ENCODE data around the gene ZFP3. TPM values are rescaled to one million over a fixed set of nuclear protein-coding genes. Genes with fewer than 3 reads are reported as not detected.
"Not testable (repeated sequence)": the region's sequence is repeated elsewhere in the genome, so short reads cannot be mapped to it uniquely, and the experiment has no call there.

ZFP3 gene
- total RNA-seq, 1 experiment from 2014 or later = 1.1 TPM

DNA sequence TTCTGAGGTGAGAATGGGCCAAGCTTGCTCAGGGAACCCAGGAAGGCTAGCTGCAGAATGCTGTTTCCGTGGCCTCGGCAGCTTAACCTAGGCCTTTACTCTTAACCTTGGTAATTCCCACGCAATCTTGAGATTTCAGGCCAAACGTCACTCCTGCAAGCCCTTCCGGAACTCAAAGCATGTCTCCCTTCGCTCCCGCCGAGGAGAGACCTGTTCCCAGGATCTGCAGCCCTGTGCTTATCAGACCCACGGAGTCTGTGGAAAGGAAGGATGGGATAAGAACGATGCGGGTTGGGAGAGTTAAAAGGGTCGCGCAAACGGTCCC, 524 bp upstream of the ZFP3 start:
- no peak for DNase-seq (ENCODE audit: low spot score)

DNA sequence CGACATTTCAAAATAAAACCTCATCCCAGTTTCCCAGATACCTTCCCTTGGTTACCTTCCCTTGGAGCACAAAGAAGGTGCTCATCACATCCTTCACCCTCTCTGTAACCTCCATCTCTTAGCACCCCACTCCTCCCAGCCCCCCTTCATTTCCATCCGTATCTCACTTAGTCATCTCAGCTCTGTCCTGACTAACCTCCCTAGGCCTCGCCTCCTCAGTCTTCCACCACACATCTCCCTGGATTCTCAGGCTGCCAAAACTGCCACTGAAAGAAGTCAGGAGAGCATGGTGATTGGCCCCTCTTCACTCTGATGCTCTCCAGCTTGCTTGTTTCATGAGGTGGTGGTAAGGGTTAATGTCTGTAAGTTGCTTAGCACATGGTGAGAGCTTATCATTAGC, 2.3 kb downstream of the ZFP3 start:
- DNase-seq (ENCODE audit: low spot score) = no peak

DNA sequence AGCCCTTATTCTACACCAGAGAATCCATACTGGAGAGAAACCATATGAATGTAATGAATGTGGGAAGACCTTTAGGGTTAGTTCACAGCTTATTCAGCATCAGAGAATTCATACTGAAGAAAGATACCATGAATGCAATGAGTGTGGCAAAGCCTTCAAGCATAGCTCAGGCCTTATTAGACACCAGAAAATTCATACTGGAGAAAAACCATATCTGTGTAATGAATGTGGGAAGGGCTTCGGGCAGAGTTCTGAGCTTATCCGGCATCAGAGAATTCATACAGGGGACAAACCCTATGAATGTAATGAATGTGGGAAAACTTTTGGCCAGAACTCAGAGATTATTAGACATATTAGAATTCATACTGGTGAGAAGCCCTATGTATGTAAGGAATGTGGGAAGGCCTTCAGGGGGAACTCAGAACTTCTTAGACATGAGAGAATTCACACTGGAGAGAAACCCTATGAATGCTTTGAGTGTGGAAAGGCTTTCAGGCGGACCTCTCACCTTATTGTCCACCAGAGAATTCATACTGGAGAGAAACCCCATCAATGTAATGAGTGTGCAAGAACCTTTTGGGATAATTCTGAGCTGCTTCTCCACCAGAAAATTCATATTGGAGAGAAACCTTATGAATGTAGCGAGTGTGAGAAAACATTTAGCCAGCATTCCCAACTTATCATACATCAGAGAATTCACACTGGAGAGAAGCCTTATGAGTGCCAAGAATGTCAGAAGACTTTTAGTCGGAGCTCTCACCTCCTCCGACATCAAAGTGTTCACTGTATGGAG, 14.1 kb downstream of the ZFP3 start:
- DNase-seq (ENCODE audit: low spot score) = no peak

DNA sequence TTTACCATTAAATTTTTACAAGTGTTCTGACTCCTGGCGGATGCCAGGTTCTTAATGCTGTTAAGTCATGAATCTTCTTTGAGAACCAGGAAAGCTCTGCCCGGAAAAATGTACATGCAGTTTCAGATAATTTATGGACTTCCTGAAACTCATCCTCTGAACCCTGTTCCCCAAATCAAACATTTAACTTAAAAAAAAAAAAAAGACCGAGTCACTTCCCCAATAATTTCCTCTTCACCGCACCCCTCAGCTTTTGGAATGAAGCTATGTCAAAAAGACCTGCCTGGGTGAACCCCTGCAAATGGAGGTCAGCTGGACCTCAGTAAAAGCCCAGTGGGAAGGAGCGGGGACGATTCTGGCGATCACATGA, 18.4 kb downstream of the ZFP3 start:
- DNase-seq (ENCODE audit: low spot score) = no peak

DNA sequence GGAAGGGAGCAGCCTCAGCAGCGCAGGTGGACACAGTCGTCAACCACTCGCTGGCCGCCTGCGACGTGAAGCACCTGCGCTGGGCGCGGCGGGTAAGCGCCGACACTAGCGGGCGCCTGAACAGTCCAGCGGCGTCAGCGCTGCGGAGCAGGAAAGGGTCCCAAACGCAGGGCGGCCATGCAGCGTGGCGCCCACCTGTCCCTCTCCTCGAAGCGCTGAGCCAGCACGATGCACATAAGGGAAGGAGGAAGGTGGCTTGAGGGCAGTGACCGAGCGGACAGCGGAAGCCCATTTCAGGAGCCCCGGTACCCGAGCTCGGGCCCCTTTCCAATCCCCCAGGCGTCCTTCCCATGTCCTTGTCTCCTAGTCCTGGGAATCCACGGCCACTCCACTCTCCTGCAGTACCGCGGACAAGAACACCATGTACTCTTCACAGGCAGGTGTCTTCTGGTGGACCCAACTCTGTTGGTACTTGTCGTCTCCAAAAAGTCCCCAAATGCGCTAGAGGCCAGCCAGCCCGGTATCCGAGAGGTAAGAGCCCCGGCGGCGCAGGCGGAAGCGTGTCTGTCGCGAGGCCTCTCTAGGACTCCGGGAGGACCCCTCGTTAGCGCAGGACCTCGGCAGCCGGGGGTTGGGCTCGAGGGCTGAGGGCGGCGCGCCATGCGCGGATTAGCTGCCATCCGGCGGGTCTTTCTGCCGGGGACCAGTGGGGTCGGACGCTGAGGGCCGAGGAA, 19.0 kb downstream of the ZFP3 start:
- DNase-seq (ENCODE audit: low spot score) = no peak

DNA sequence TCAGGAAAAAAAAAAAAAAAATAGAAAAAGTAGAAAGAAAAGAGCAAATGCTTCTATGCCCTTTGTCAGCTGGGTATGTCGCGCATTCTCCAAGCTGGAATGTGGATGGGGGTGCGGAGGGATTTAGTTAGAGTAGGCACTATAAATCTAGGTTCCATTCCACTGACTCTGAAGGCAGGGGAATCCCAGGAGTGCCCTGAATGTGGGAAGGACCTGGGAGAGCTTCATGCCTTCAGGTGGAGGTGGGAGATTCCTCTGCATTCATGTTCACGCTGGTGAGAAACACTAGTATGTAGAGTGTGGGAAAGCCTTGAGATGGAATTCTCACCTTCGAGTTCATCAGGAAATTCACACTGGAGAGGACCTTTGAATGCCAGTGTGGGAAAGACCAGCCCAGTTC, 21.0 kb downstream of the ZFP3 start:
- DNase-seq (ENCODE audit: low spot score) = no peak

DNA sequence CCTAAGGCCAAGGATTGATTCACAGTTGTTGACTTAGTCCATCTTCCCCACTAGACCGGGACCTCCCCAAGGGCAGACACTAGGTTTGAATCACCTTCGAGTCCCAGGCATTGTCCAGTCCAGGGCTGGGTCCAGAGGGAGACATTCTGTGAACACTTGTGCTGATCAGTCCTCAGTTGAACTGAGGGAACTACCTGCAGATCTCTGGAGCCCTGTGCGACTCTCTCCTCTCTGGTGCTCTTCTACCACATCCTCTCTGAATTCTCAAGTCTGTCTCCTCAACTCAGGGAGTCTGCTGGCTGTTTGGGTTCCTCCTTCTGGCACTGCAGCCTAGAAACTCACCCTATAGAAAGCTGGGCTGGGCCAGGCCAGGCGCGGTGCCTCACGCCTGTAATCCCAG, 22.6 kb downstream of the ZFP3 start:
- DNase-seq (ENCODE audit: low spot score) = no peak

DNA sequence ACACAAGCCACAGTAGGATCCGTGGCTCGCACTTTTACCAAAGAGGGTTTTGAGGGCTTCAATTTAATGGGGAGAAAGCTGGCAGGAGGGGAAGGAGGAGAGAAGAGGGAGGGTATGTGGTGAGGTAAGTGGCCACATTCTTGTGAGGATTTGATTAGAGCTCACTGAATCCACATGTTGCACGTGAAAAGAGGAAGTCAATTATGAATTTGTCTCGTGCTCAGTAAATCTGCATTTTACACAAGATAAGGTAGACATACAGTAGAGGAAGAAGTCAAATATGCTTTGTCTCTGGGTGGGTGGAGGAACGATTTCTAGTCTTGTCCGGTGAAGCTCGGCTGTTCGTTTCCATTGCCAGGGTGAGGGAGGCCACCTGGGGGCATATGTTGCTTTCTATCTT, 32.5 kb downstream of the ZFP3 start:
- no peak for DNase-seq (ENCODE audit: low spot score)

DNA sequence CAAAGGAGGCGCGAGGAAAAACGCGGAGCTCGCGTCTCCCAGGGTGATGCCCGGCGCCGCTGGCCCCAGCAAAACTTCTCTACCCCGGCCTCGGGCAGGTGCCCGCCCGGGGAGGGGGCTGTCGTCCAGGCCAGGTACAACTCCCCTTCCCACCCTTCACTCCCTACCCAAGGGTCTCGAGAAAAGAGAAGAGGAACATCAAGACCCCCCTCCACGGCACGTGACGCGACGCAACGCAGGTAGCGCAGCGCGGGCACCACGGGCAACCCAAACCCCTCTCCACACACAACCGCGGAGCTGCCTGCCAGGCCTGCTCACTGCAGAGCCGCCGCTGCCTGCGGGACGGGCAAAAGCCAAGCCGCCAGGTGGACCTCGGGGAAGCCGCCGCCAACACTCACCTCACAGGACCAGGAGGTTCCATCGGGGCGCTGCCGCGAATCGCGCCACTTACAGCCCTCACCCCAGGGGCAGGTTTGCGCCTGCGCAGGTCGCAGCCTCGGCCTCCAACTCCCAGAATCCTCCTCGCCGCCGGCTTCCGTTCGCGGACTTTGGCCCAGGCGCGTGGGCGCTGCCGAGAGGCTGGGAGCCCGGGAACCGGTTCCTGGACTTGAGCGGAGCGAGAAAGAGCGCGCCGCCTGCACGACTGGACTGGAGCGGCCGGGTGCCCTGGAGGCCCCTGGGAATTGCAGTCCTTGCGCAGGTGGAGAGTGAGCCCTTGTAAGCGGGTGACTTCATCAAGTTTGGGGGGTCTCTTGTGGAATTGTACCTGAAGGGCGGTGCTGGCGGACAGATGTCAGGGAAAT, 33.3 kb downstream of the ZFP3 start, which contains the start of gene ZNF232:
Gene ZNF232 (minus strand): TSS at position 477 of the 803 bp plus-strand sequence. CDS start 56 bp downstream, at position 421.
- no peak for DNase-seq (ENCODE audit: low spot score)

DNA sequence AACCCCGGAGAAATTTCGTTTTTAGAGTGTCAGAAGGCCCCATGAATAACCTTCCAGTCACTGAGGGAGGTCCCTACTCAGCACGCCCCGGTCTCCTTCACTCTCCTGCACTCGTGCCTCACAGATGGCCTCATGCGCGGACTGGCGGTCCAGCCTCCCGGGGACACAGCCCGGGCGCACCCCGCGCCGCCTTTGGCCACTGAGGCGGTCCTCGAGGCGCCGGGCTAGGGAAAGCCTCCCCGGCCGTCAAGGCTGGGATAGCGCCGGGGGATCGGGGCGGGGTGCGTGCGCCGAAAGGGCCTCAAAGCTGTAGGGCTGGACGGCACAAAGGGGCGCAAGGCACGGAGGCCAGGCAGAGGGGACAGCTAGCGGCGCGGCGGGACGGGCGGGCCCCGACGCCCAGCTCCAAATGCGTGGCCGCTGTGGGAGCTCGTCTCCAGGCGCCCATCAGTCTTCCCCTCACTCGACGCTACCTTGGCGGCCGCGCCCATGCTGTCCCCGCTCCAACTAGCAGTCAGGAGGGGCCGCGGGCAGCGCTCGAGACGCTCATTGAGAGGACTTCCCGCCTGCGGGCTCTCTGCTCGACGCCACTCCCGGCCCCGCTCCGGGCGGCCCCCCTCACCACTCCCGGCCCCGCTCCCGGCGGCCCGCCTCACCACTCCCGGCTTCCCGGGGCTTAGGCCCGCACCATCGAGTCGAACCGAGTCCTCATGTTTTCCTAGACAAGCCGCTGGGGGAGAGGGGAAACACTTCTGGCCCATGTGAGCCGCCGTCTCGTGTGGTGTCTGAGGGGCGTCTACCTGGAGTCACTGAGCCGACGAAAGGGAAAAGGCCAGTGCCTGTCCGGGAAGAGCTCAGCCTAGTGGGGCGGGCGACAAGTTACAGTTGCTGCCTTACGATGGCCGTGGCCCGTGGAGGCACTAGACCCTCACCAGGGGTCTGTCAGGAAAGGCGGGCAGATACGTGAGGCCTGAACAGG, 37.7 kb downstream of the ZFP3 start, which contains the start of gene USP6:
Gene USP6 (plus strand): TSS at position 360 of the 979 bp plus-strand sequence. CDS start 14,336 bp downstream, outside the sequence.
- no peak for DNase-seq (ENCODE audit: low spot score)

DNA sequence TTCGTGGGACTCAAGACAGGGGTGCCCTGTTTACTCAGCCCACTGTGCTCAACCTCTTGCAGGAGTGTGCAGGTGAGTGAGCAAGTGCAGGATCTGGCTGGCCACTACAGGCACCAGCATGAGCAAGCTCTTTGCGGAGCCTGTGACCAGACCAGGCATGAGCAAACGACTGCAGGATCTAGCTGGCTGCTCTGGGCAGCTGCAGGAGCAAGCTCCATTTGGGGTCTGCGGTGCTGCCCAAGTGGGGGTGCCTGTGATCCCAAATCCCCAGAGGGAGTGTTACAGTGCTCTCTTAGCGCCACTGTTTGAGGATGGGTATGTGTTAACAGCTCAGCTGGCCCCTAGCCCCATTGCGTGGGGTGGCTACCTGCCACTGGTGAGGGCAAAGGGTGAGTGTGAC, 40.0 kb downstream of the ZFP3 start:
- no peak for DNase-seq (ENCODE audit: low spot score)

DNA sequence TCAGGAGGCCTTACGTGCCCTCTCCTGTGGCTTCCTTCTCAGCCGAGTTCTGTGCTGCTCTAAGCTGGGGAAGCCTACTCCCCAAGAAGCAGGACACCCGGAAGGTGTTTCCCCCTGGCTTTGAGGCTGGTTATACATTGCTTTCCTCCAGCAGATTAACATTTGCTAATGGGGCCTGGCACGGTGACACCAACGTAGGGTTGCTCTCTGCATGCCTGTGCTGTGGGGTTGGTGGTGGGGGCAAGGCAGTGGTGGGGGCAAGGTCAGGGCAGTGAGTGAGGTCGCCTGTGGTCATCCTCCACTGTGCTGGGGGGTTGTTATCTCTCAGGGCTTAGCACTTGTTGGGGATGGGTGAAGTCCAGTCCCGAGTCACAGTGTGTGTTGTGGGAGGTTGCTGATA, 41.8 kb downstream of the ZFP3 start:
- no peak for DNase-seq (ENCODE audit: low spot score)

DNA sequence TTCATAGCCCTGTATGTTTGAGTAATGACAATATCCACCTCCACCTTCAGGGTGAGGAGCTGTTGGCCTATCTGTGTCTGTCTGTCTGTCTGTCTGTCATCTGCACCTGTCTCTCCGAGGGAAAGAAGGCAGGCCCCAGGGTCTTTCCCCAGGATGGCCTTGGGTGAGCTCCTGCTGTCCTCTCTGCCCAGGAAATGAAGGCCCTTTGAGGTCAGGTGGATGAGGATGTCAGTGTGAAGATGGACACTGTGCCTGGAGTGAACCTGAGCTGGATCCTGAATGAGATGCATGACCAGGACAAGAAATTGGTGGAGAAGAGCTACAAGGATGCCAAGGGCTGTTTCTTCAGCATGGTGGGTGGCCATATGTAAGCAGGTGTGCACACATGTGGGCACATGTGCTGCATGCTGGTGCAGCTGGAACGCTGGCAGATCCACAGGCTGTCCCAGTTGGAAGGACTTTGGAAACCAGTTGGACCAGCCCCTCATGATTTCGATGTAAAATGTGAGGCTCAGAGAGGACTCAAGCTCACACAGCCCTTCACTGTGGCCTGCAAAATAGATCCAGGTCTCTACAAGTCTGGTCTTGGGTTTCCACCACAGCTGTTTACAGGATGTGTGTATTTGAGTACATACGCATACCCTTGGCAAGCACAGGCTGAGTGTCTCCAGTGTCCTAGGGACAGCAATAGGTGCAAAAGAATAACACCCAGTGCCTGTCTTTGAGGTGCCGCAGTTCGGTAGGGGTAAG, 42.3 kb downstream of the ZFP3 start:
- DNase-seq (ENCODE audit: low spot score) = not testable (repeated sequence)

DNA sequence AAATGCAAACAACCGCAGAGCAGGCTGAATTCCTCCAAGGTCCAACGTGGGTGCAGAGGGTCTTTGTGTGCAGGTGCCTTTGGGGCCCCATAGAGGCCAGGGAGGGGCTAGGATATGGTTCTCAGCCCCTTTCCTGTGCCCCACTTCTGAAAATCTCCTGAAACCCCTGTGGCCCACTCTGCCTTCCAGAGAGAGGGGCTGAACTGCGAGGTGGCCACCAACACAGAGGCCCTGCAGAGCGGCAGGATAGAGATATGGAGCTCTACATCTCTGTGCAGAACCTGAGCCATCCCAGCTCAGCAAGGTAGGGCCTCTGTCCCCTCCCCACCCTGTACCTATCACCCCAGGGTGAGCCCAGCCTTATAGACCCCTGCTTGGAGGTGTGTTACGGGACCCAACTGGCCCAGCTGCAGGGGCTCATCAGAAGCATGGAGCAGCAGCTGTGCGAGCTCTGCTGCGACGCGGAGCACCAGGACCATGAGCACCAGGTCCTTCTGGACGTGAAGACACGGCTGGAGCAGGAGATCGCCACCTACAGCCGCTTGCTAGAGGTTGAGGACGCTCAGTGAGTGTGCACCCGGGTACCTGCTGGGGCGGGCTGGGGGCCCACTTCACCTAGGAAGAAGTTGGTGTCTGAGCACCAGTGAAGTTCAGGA, 43.0 kb downstream of the ZFP3 start:
- DNase-seq (ENCODE audit: low spot score) = no peak

DNA sequence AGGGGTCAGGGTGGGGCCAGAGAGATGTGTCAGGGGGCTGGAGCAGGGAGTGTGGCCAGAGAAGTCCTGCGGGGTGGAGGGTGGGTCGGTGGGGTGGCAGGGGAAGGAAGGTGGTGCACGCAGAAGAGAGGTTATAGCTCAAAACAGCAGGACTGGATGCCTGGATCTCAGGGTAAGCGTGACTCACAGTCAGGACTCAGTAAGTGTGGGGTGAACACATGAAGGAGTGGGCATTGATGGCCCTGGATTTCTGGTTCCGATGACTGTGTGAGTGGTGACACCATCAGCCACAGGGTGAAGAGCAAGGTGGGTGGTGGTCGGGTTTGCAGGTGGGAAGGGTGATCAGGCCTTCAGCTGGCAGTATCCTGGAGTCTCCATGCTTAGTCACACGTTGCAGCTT, 43.8 kb downstream of the ZFP3 start:
- not testable (repeated sequence) for DNase-seq (ENCODE audit: low spot score)

DNA sequence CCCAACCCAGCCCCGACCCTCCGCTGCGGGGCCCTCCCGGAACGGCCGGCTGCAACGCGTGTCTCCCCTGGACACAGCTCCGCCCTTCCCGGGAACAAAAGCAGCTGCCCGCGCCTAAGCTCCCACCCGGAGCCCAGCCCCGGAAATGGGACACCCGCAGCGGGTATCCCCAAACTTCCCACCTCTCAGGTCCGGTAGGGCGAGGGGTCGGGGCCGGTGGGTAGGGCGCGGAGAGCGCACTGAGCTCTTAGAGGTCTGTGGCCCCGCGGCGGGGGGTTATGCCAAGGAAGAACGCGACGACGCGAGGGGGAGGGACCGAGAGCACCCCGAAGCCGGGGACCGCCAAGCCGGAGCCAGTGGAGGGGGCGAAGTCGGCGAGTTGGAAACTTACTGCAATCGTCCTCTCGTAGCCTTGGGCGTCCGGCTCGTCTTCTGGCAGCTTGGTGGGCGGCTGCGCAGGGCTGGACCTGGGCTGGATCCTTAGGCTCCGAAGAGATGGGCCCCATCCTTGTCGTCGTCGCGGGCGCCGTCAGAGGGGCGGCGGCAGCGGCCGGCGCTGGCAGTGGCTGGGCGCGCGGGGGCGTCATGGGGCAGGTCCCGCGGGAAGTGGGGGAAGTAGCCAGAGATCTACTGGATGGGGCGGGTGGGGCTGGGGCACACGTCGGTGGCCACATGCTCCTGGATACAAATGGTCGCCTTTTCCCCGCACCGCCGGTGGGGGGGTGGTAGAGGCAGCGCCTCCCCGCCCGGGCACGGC, 44.5 kb downstream of the ZFP3 start:
- no peak for DNase-seq (ENCODE audit: low spot score)

DNA sequence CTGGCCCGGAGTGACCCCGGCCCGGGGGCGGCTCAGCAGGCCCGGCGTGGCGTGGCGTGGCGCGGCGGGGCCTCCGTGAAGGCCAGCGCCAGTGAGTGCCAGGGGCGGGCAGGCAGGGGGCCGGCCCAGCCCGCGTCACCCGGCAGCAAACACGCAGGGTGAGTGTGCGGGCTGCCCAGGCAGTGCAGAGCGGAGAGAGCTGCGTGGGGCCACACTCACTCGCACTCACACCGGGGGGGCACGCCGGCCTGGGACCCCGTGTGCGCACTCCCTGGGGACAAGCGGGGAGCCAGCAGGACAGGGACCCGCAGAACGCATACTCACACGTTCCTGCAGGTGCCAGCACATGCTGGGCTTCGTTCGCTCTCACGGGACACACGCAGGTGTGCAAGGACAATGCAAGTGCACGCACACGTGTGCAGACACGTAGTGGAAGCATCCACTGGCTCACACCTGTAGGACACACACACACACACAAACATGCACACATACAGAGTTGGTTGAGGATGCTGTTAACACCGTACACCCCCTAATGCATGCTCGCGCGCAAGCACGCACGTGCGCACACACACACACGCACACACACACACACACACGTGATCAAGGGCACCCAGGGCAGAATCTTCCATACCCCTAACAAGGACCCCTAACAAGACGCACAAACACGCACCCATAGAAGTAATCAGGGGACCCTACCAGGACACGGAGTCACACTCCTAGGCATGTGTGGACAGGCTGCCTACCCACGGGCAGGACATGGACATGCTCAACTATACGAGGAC, 45.3 kb downstream of the ZFP3 start:
- DNase-seq (ENCODE audit: low spot score) = no peak

DNA sequence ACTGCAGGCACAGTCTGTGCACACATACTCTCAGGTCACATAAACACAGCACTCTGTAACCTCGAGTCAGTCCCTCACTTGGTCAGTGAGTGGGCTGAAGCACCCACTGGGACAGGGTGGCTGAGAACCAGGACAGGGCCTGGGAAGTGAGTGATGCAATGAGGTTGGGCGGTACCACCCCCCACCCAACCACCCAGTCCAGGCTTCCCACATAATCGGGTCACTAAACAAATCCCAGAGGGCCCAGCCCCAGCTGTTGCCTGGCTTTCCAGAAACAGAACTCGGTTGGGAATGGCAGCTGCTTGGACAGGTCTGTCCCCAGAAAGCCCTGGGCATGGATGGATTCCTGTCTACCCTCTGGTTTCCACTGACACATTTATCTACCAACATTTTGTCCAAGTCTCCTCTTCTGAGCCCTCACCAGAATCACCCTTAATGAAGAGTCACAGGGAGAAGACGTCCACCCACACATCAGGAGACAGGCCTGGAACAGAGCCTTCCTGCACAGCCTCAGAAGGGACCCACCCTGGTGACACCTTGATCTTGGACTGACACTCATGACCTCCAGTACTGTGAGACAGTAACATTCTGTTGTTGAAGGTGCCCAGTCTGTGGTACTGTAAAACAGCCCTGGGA, 46.0 kb downstream of the ZFP3 start:
- DNase-seq (ENCODE audit: low spot score) = not testable (repeated sequence)
